ENCODE results near the gene LAYN. TPM values are rescaled to one million over a fixed set of nuclear protein-coding genes. Genes with fewer than 3 reads are reported as not detected.

The LAYN gene
- total and polyA plus RNA-seq, 2 donors (not counting 3 experiments of a cell fraction or from before 2014, with no cell fraction given) = 0.92 to 2.2 TPM

DNA sequence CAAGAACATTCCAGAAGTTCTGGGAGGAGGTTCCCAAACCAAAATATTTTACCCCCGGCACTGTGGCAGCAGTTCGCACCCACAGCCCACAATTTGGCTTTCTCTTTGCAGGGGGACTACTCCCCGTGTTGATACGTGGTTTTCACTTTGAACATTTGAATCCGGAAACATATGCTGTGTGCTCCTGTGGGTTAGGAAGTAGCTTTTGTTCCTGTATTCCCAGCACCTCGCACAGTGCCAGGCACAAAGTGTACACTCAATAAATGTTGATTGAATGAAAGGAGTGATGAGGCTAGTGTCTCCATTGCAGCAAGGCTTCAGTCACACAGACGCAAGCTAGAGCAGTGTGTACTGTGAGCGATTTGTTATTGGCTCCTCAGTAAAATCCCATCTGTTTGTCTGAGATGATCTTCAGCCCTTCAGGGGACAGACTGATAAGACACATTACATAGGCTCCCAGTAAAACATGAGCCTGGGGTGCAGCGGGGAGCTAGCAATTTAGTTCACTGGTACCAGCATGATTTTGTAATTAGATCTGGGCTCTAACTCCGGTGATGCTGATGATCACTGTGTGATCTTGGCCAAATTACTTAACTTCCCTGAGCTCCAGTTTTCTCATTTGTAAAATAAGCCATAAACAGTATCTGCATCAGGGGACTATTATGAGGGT, 2.2 kb downstream of the LAYN start:
- H3K79me2 ChIP-seq (ENCODE audit: control insufficient read depth, insufficient read depth, low read length) = no peaks in the 10 kb centered on the region
- H3K9me1 ChIP-seq (replicated peaks; ENCODE audit: control insufficient read depth, extremely low read depth, insufficient read depth, low read length) = no peaks in the 10 kb centered on the region
- no peak overlapping the region for H3K4me2 ChIP-seq (ENCODE audit: insufficient read depth, low read length)
- H3K36me3 ChIP-seq (ENCODE audit: control insufficient read depth in 2 of 2, extremely low read depth in 1 of 2, insufficient read depth in 2 of 2, low read length in 2 of 2) = no peaks in the 10 kb centered on the region
- no TSS peak for BruUV-seq (replicated peaks)
- H2AFZ ChIP-seq (ENCODE audit: low read depth, low read length) = no peak overlapping the region
- TF ChIP-seq CTCF (IDR thresholded peaks at IDR 0.05; ENCODE audit: extremely low read depth in 1 of 2, insufficient read depth in 1 of 2, low read depth in 1 of 2, low read length in 2 of 2) = no peak
- no peak for TF ChIP-seq GATA2 (IDR thresholded peaks at IDR 0.05; ENCODE audit: insufficient read depth, insufficient read length, low read depth, low read length)
- TF ChIP-seq FOS (IDR thresholded peaks at IDR 0.05; ENCODE audit: borderline replicate concordance, insufficient read depth, low read length) = no peak
- TF ChIP-seq POLR2A (IDR thresholded peaks at IDR 0.05; ENCODE audit: low read depth, low read length) = no peak
- TF ChIP-seq, protein P1, sequence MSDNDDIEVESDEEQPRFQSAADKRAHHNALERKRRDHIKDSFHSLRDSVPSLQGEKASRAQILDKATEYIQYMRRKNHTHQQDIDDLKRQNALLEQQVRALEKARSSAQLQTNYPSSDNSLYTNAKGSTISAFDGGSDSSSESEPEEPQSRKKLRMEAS (IDR thresholded peaks at IDR 0.05; ENCODE audit: insufficient read depth, insufficient read length) = no peak
- no peak for TF ChIP-seq MYC (IDR thresholded peaks at IDR 0.05; ENCODE audit: low read depth, low read length)
- no peak for TF ChIP-seq JUN (IDR thresholded peaks at IDR 0.05; ENCODE audit: borderline replicate concordance, insufficient read depth, insufficient read length, low read depth)
- no peak for TF ChIP-seq POLR2AphosphoS5 (IDR thresholded peaks at IDR 0.05; ENCODE audit: insufficient read depth, low read depth, low read length)
- TF ChIP-seq EZH2 (IDR thresholded peaks at IDR 0.05; ENCODE audit: borderline replicate concordance, low read depth, low read length, severe bottlenecking) = no peak
- H4K20me1 ChIP-seq (replicated peaks; ENCODE audit: control insufficient read depth, extremely low read depth, insufficient read depth, low read length) = no peaks in the 10 kb centered on the region
- dilution Hi-C loops (cut with MboI; ENCODE audit: extremely low pct_ligation_motif_present, low sequenced_read_pairs) (no loop called here), intact Hi-C loops (cut with micrococcal nuclease) (no loop called here)
- CTCF ChIA-PET = no interaction called here
- no peak overlapping the region for H3K4me3 ChIP-seq (replicated peaks in 1 of 3; ENCODE audit: insufficient read depth in 1 of 3, low read depth in 1 of 3, low read length in 3 of 3)
- POLR2A ChIA-PET = no interaction called here
- FAIRE-seq (no peak), DNase-seq (ENCODE audit: low read depth, low spot score) (no peak)
- no peaks in the 10 kb centered on the region for H3K9me3 ChIP-seq (replicated peaks; ENCODE audit: control insufficient read depth, insufficient read depth, low read length)
- H3K27me3 ChIP-seq (ENCODE audit: control insufficient read depth in 2 of 2, insufficient read depth in 2 of 2, low read length in 2 of 2) = peaks cover 49 to 51% of the 10 kb centered on the region in 2 experiments
- peaks cover 17% of the 10 kb centered on the region for H3K4me1 ChIP-seq (ENCODE audit: control insufficient read depth, extremely low read depth, insufficient read depth, low read length)
- H3K27ac ChIP-seq (ENCODE audit: insufficient read depth, low read depth, low read length) = no peak overlapping the region
- no peak overlapping the region for H3K9ac ChIP-seq (replicated peaks; ENCODE audit: extremely low read depth, insufficient read depth, low read length)
